Uterus (tissue), 4 donors: ENCODE measurements around the gene TPCN1. TPM values are rescaled to one million over a fixed set of nuclear protein-coding genes. Genes with fewer than 3 reads are reported as not detected.

Source experiments
- DNase-seq, 2 donors: peaks; one replicate each; pipeline ENCODE4 v3.0.0-alpha.2; 2019 to 2020
- H3K27ac ChIP-seq, 2 donors: fragments of 200-600 bp; sonication (generic); 1 replicate in 1 of 2; 2 replicates in 1 of 2; pipeline ENCODE4 v1.5.1; 2016 to 2018
- H3K27me3 ChIP-seq, 2 donors: fragments of 200-600 bp; sonication (generic); one replicate each; pipeline ENCODE4 v1.5.1; 2018 to 2019; ENCODE audit warnings: control low read depth in 1 of 2
- H3K36me3 ChIP-seq, 2 donors: fragments of 200-600 bp; sonication (generic); one replicate each; pipeline ENCODE4 v1.5.1; 2019; ENCODE audit warnings: control low read depth in 1 of 2
- H3K4me1 ChIP-seq, 2 donors: fragments of 200-600 bp; sonication (generic); one replicate each; pipeline ENCODE4 v1.5.1; 2018 to 2019; ENCODE audit warnings: control low read depth in 1 of 2
- H3K4me3 ChIP-seq, 2 donors: fragments of 200-600 bp; sonication (generic); 1 replicate in 1 of 2; 2 replicates in 1 of 2; pipeline ENCODE4 v1.5.1; 2018 to 2019; ENCODE audit warnings: mild to moderate bottlenecking in 1 of 2
- H3K9me3 ChIP-seq, 2 donors: fragments of 200-600 bp; sonication (generic); one replicate each; pipeline ENCODE4 v1.5.1; 2019; ENCODE audit warnings: control low read depth in 1 of 2
- CTCF ChIP-seq, 4 experiments: fragments of 200-600 bp in 2 of 4; fragments of 450-650 bp in 2 of 4; sonication (generic) in 2 of 4; IDR thresholded peaks; one replicate each; pipeline ENCODE4 v1.5.1; 2016 to 2019; ENCODE audit warnings: antibody characterized with exemption in 4 of 4, mild to moderate bottlenecking in 2 of 4, moderate library complexity in 1 of 4
- POLR2A ChIP-seq, 2 donors: fragments of 450-650 bp; IDR thresholded peaks; one replicate each; pipeline ENCODE4 v1.6.1; 2016; ENCODE audit warnings: antibody characterized with exemption in 2 of 2, mild to moderate bottlenecking in 1 of 2, moderate library complexity in 1 of 2
- intact Hi-C: fragments of 100-400 bp; cut with DNase I; formaldehyde crosslinking; loops from one replicate; pipeline ENCODE4 v1.15.1; 2023; ENCODE audit warnings: low total_unique reads
- total RNA-seq, 4 donors: library from RNA; depleted of rRNA in 3 of 4; stranded (reverse); fragments of >200 nt in 3 of 4; gene quantifications; one replicate each; pipeline versions ENCODE4 v1.1.0 to v1.2.4, GENCODE V29; 2014 to 2023
- donor health status: DM: yes; HTN: yes; CAD: no.

TPCN1 gene
- total RNA-seq, 4 donors from 2014 or later: 21.4 to 79.8 (median 52.9) TPM

GRCh38 chr12:113228394-113229028 is 7.2 kb downstream of the TPCN1 start:
- no peaks in the 10 kb centered on the region for H3K36me3 ChIP-seq
- no peaks in the 10 kb centered on the region for H3K27me3 ChIP-seq
- intact Hi-C loops: no loop called here
- no peaks in the 10 kb centered on the region for H3K9me3 ChIP-seq
- no peak for DNase-seq
- H3K4me1 ChIP-seq: no peaks in the 10 kb centered on the region
- H3K27ac ChIP-seq: no peak overlapping the region
- TF ChIP-seq POLR2A (IDR thresholded peaks at IDR 0.05) (no peak), CTCF (IDR thresholded peaks at IDR 0.05) (no peak)
- H3K4me3 ChIP-seq: no peak overlapping the region

- TF ChIP-seq CTCF (IDR thresholded peaks at IDR 0.05) (no peak), POLR2A (IDR thresholded peaks at IDR 0.05) (no peak)
- Histone ChIP-seq H3K27ac (no peak overlapping the region), H3K4me3 (no peak overlapping the region), H3K4me1 (no peaks in the 10 kb centered on the region), H3K27me3 (no peaks in the 10 kb centered on the region), H3K9me3 (no peaks in the 10 kb centered on the region), H3K36me3 (no peaks in the 10 kb centered on the region)
- DNase-seq: no peak
- intact Hi-C loops: no loop called here
Observed at GRCh38 chr12:113230315-113231234, 9.3 kb downstream of the TPCN1 start.

GRCh38 chr12:113231235-113232088 is 10.2 kb downstream of the TPCN1 start:
- Histone ChIP-seq H3K4me3 (no peak overlapping the region), H3K36me3 (no peaks in the 10 kb centered on the region), H3K9me3 (no peaks in the 10 kb centered on the region), H3K27ac (no peak overlapping the region), H3K4me1 (no peaks in the 10 kb centered on the region), H3K27me3 (no peaks in the 10 kb centered on the region)
- TF ChIP-seq CTCF (IDR thresholded peaks at IDR 0.05) (no peak), POLR2A (IDR thresholded peaks at IDR 0.05) (no peak)
- intact Hi-C loops: no loop called here
- DNase-seq: no peak

GRCh38 chr12:113232089-113232839 is 11.0 kb downstream of the TPCN1 start:
- DNase-seq: no peak
- no peak overlapping the region for H3K27ac ChIP-seq
- H3K9me3 ChIP-seq: no peaks in the 10 kb centered on the region
- no peaks in the 10 kb centered on the region for H3K36me3 ChIP-seq
- no peaks in the 10 kb centered on the region for H3K27me3 ChIP-seq
- intact Hi-C loops: no loop called here
- H3K4me3 ChIP-seq: no peak overlapping the region
- H3K4me1 ChIP-seq: no peaks in the 10 kb centered on the region
- TF ChIP-seq CTCF (IDR thresholded peaks at IDR 0.05) (no peak), POLR2A (IDR thresholded peaks at IDR 0.05) (no peak)
